ENCODE results near the gene COX8C. TPM values are rescaled to one million over a fixed set of nuclear protein-coding genes. Genes with fewer than 3 reads are reported as not detected.

The COX8C gene
- total RNA-seq, 1 experiment from 2014 or later = not detected

GRCh38 chr14:93319494-93319893 is 27.5 kb upstream of the COX8C start:
- Histone ChIP-seq H2AFZ (ENCODE audit: low read depth, low read length, poor library complexity, severe bottlenecking) (no peak overlapping the region), H3K36me3 (ENCODE audit: control insufficient read depth in 1 of 2, insufficient read depth in 2 of 2, low read length in 2 of 2) (no peaks in the 10 kb centered on the region), H3K4me2 (ENCODE audit: low read length) (no peak overlapping the region), H3K27ac (ENCODE audit: low read depth, low read length) (no peak overlapping the region), H3K9me3 (ENCODE audit: control insufficient read depth in 1 of 2, insufficient read depth in 1 of 2, low read depth in 1 of 2, low read length in 2 of 2) (no peaks in the 10 kb centered on the region), H3K79me2 (ENCODE audit: insufficient read depth, low read length) (peaks cover 94% of the 10 kb centered on the region), H3K9me2 (ENCODE audit: insufficient read depth) (no peaks in the 10 kb centered on the region), H4K20me1 (ENCODE audit: insufficient read depth) (peaks cover 2% of the 10 kb centered on the region; the same call in 1 of the 2 replicates), H3K9ac (ENCODE audit: low read length) (no peak overlapping the region), H3K4me1 (ENCODE audit: control insufficient read depth in 1 of 2, insufficient read depth in 2 of 2, low read length in 2 of 2) (peaks cover 0 to 19% of the 10 kb centered on the region in 2 experiments; a peak in 2 of 4 replicates), H3K27me3 (ENCODE audit: insufficient read depth, low read length) (no peaks in the 10 kb centered on the region), H3K4me3 (replicated peaks in 1 of 2; ENCODE audit: low read depth in 1 of 2, low read length in 2 of 2) (no peak overlapping the region)
- ChIA-PET POLR2A (no interaction called here), RAD21 (ENCODE audit: low non-redundant PET in 1 of 2, low total read pairs in 2 of 2, uncharacterized antibody in 2 of 2, unreplicated experiment in 2 of 2) (no interaction called here), CTCF (no interaction called here)
- DNase-seq (ENCODE audit: low read depth, low spot score) (no peak), ATAC-seq (no peak)
- intact Hi-C loops (cut with micrococcal nuclease) = no loop called here
- TF ChIP-seq ATF3 (IDR thresholded peaks at IDR 0.05) (no peak), ZBTB33 (IDR thresholded peaks at IDR 0.05; ENCODE audit: extremely low read depth, insufficient replicate concordance, low read length) (no peak), JUND (IDR thresholded peaks at IDR 0.05) (no peak), SP1 (IDR thresholded peaks at IDR 0.05; ENCODE audit: low read depth) (no peak), ELF1 (IDR thresholded peaks at IDR 0.05; ENCODE audit: borderline replicate concordance, low read depth) (no peak), ZFX (IDR thresholded peaks at IDR 0.05) (no peak), REST (IDR thresholded peaks at IDR 0.05; ENCODE audit: low read depth) (no peak), CBX3 (IDR thresholded peaks at IDR 0.05; ENCODE audit: low read depth) (no peak), TCF7L2 (IDR thresholded peaks at IDR 0.05; ENCODE audit: borderline replicate concordance, extremely low read depth, insufficient read depth, insufficient read length) (no peak), EZH2phosphoT487 (IDR thresholded peaks at IDR 0.05; ENCODE audit: borderline replicate concordance) (no peak), FOSL1 (IDR thresholded peaks at IDR 0.05; ENCODE audit: low read depth) (no peak), SRF (IDR thresholded peaks at IDR 0.05; ENCODE audit: low read depth) (no peak)
- no TSS peak for BruUV-seq (replicated peaks)
